Neuronal stem cell (in vitro differentiated cells): ENCODE results near the gene CHD5.
A peak's percentile ranks its signal among the peaks of the same experiment; 100 is the strongest.

ENCODE experiments used
- DNase-seq: peaks from one replicate; pipeline ENCODE4 v3.0.0-alpha.2; 2013; ENCODE audit warnings: low spot score
- H2AFZ ChIP-seq: one replicate; pipeline ENCODE4 v1.6.1; 2013; ENCODE audit warnings: mild to moderate bottlenecking, low read length, inconsistent platforms
- H2AK5ac ChIP-seq: 2 replicates; pipeline ENCODE4 v1.6.1; 2013; ENCODE audit warnings: low read depth, mild to moderate bottlenecking, inconsistent platforms, low read length, moderate library complexity, mixed read lengths
- H2BK120ac ChIP-seq: 2 replicates; pipeline ENCODE4 v1.6.1; 2013; ENCODE audit warnings: low read depth, mild to moderate bottlenecking, inconsistent platforms, low read length, moderate library complexity, mixed read lengths
- H2BK12ac ChIP-seq: one replicate; pipeline ENCODE4 v1.6.1; 2013; ENCODE audit warnings: low read length, inconsistent platforms
- H2BK15ac ChIP-seq: 2 replicates; pipeline ENCODE4 v1.6.1; 2013; ENCODE audit warnings: mild to moderate bottlenecking, low read length, inconsistent platforms, mixed read lengths
- H2BK5ac ChIP-seq: one replicate; pipeline ENCODE4 v1.6.1; 2013; ENCODE audit warnings: inconsistent platforms, mild to moderate bottlenecking, low read length, moderate library complexity
- H3K14ac ChIP-seq: one replicate; pipeline ENCODE4 v1.6.1; 2013; ENCODE audit warnings: low read length, inconsistent platforms
- H3K18ac ChIP-seq: 2 replicates; pipeline ENCODE4 v1.6.1; 2013; ENCODE audit warnings: low read length, inconsistent platforms
- H3K23ac ChIP-seq: 2 replicates; pipeline ENCODE4 v1.6.1; 2013; ENCODE audit warnings: low read depth, mild to moderate bottlenecking, mixed read lengths, low read length, inconsistent platforms; ENCODE audit not compliant: poor library complexity
- H3K27ac ChIP-seq: replicated peaks from 3 replicates; pipeline ENCODE4 v1.5.1; 2013; ENCODE audit warnings: low read length, inconsistent platforms
- H3K27me3 ChIP-seq, 3 experiments: 2 replicates each; pipeline ENCODE4 v1.6.1; 2013; ENCODE audit warnings: low read length in 3 of 3, mild to moderate bottlenecking in 2 of 3, inconsistent platforms in 1 of 3, low read depth in 1 of 3, mixed read lengths in 1 of 3, moderate library complexity in 1 of 3; ENCODE audit not compliant: control insufficient read depth in 3 of 3, insufficient read depth in 3 of 3
- H3K36me3 ChIP-seq, 2 donors: replicated peaks in 1 of 2; 2 replicates each; pipeline ENCODE4 v1.6.1; 2013; ENCODE audit warnings: low read length in 2 of 2; ENCODE audit not compliant: control insufficient read depth in 2 of 2, insufficient read depth in 2 of 2
- H3K4ac ChIP-seq: 2 replicates; pipeline ENCODE4 v1.6.1; 2013; ENCODE audit warnings: inconsistent platforms, mild to moderate bottlenecking, low read length, moderate library complexity
- H3K4me1 ChIP-seq, 2 donors: 1 replicate in 1 of 2; 2 replicates in 1 of 2; pipeline ENCODE4 v1.6.1; 2013; ENCODE audit warnings: low read length in 2 of 2, low read depth in 1 of 2; ENCODE audit not compliant: control insufficient read depth in 2 of 2, insufficient read depth in 1 of 2
- H3K4me2 ChIP-seq: one replicate; pipeline ENCODE4 v1.6.1; 2013; ENCODE audit warnings: mild to moderate bottlenecking, low read length, inconsistent platforms; ENCODE audit not compliant: insufficient read depth, poor library complexity, severe bottlenecking
- H3K4me3 ChIP-seq, 2 donors: 2 replicates each; pipeline ENCODE4 v1.5.1; 2013; ENCODE audit warnings: low read length in 2 of 2, mild to moderate bottlenecking in 2 of 2, inconsistent platforms in 1 of 2, moderate library complexity in 1 of 2
- H3K79me1 ChIP-seq: one replicate; pipeline ENCODE4 v1.6.1; 2013; ENCODE audit warnings: low read depth, mild to moderate bottlenecking, inconsistent platforms, low read length, moderate library complexity
- H3K9ac ChIP-seq: one replicate; pipeline ENCODE4 v1.6.1; 2013; ENCODE audit warnings: mild to moderate bottlenecking, low read depth, low read length, inconsistent platforms; ENCODE audit not compliant: poor library complexity
- H3K9me3 ChIP-seq, 2 donors: replicated peaks in 1 of 2; 2 replicates each; pipeline versions ENCODE3 to v1.6.1; 2013; ENCODE audit warnings: low read length in 2 of 2, mild to moderate bottlenecking in 2 of 2, inconsistent platforms in 1 of 2, low read depth in 1 of 2, mixed read lengths in 1 of 2, moderate library complexity in 1 of 2; ENCODE audit not compliant: control insufficient read depth in 2 of 2, insufficient read depth in 1 of 2
- H4K8ac ChIP-seq: one replicate; pipeline ENCODE4 v1.6.1; 2013; ENCODE audit warnings: low read depth, mild to moderate bottlenecking, inconsistent platforms, low read length, moderate library complexity
- H4K91ac ChIP-seq: one replicate; pipeline ENCODE4 v1.6.1; 2013; ENCODE audit warnings: low read length, low read depth, mild to moderate bottlenecking, inconsistent platforms; ENCODE audit not compliant: poor library complexity
- WGBS, 2 donors: extraction: QIAGEN DNeasy Blood & Tissue Kit; methylation state at CpG; one replicate each; pipeline ENCODE4 v1.1.7; 2013; ENCODE audit warnings: missing lambda C conversion rate in 2 of 2, mixed read lengths in 1 of 2; ENCODE audit not compliant: insufficient read length in 2 of 2, insufficient replicate concordance in 1 of 2; ENCODE audit errors: extremely low coverage in 2 of 2; 5-methylcytosine and 5-hydroxymethylcytosine counted together

CHD5 gene

GRCh38 chr1:6073480-6074053 is 106.6 kb downstream of the CHD5 start:
- Histone ChIP-seq H3K23ac (no peak overlapping the region), H3K14ac (no peak overlapping the region), H2BK15ac (no peak overlapping the region), H3K4me1 (peaks cover 0 to 6% of the 10 kb centered on the region in 2 donors), H3K4me3 (peak overlapping the region in 1 of 2 donors; percentile 30), H2BK5ac (peak overlapping the region; percentile 84), H2AK5ac (peak overlapping the region; percentile 41), H4K8ac (no peak overlapping the region), H3K36me3 (no peaks in the 10 kb centered on the region), H3K4me2 (no peak overlapping the region), H3K27me3 (peaks cover 0 to 28% (median 0%) of the 10 kb centered on the region in 3 experiments), H3K9ac (no peak overlapping the region), H3K9me3 (no peaks in the 10 kb centered on the region), H2AFZ (no peak overlapping the region), H2BK12ac (no peak overlapping the region), H4K91ac (no peak overlapping the region), H3K79me1 (no peaks in the 10 kb centered on the region), H3K18ac (peak overlapping the region; percentile 60), H3K4ac (no peak overlapping the region), H2BK120ac (no peak overlapping the region), H3K27ac (no peak overlapping the region)
- no CpG with 5 or more reads among the region's 15 CpGs for WGBS, 2 donors
- DNase-seq, result no peak

DNA sequence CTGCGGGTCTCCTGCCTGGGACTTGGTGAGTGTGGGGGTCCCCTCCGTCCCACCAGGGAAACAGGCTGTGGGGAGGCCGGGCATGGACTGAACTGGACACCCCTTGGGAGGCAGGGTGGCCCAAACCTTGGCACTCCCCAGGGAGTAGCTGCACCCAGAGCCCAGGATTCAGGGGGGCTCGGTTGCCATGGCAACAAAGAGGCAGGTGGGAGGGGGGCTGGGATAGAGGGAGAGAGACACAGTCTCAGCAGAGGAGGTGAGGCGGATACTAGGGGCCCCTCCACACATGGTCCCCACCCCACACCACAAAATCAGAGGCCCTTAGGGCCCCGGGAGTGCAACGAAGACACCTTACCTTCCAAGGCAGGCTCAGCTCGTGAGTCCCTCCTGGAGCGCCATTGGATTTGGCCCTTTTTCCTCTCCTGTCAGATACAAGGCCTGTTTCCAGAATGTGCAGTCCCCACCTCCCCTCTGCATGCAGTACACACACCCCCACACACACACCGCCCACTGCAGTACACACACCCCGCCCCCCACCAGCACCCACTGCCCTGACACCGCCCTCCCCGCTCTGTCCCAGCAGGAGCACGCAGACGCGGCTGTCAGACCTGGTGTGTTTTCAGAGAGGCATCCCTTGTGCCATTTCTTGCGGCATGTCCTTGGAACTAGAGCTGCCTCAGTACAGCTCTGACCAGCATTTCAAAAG is 107.2 kb downstream of the CHD5 start:
- Histone ChIP-seq H2AFZ (no peak overlapping the region), H3K14ac (peak overlapping the region; percentile 1), H2BK120ac (no peak overlapping the region), H4K8ac (peak overlapping the region; percentile 9), H3K36me3 (no peaks in the 10 kb centered on the region), H3K4ac (no peak overlapping the region), H3K4me3 (no peak overlapping the region), H2AK5ac (peak overlapping the region; percentile 41), H3K23ac (no peak overlapping the region), H3K9me3 (no peaks in the 10 kb centered on the region), H3K4me1 (peaks cover 0 to 6% of the 10 kb centered on the region in 2 donors), H3K79me1 (no peaks in the 10 kb centered on the region), H3K27me3 (peaks cover 0 to 31% (median 0%) of the 10 kb centered on the region in 3 experiments), H3K9ac (peak overlapping the region; percentile 34), H2BK12ac (no peak overlapping the region), H3K4me2 (no peak overlapping the region), H2BK5ac (peak overlapping the region; percentile 84), H3K27ac (no peak overlapping the region), H2BK15ac (peak overlapping the region; percentile 9), H3K18ac (peak overlapping the region; percentile 60), H4K91ac (no peak overlapping the region)
- no CpG with 5 or more reads among the region's 17 CpGs for WGBS, 2 donors
- DNase-seq, result no peak

GRCh38 chr1:6071219-6071618 is 108.9 kb downstream of the CHD5 start:
- peak overlapping the region; percentile 63 for H2BK12ac ChIP-seq
- no CpG with 5 or more reads among the region's 13 CpGs for WGBS, 2 donors
- peak overlapping the region; percentile 46 for H3K23ac ChIP-seq
- H3K4me3 ChIP-seq, result no peak overlapping the region
- H3K14ac ChIP-seq, result peak overlapping the region; percentile 47
- peak overlapping the region; percentile 90 for H2BK15ac ChIP-seq
- H3K79me1 ChIP-seq, result no peaks in the 10 kb centered on the region
- H3K36me3 ChIP-seq, result no peaks in the 10 kb centered on the region
- no peak overlapping the region for H2AFZ ChIP-seq
- H3K18ac ChIP-seq, result peak overlapping the region; percentile 3
- peak overlapping the region; percentile 43 for H3K4ac ChIP-seq
- no peak overlapping the region for H3K9ac ChIP-seq
- H2AK5ac ChIP-seq, result peak overlapping the region; percentile 72
- H3K27me3 ChIP-seq, result peaks cover 0 to 35% (median 0%) of the 10 kb centered on the region in 3 experiments
- H2BK5ac ChIP-seq, result peak overlapping the region; percentile 15
- H4K91ac ChIP-seq, result no peak overlapping the region
- H3K9me3 ChIP-seq, result no peaks in the 10 kb centered on the region
- no peak overlapping the region for H4K8ac ChIP-seq
- H3K4me1 ChIP-seq, result peaks cover 0 to 6% of the 10 kb centered on the region in 2 donors
- H3K4me2 ChIP-seq, result no peak overlapping the region
- no peak overlapping the region for H3K27ac ChIP-seq
- no peak overlapping the region for H2BK120ac ChIP-seq
- DNase-seq, result no peak

- Histone ChIP-seq H3K23ac (no peak overlapping the region), H3K4me2 (no peak overlapping the region), H2AFZ (no peak overlapping the region), H3K18ac (no peak overlapping the region), H3K27me3 (peaks cover 0 to 38% (median 0%) of the 10 kb centered on the region in 3 experiments), H4K8ac (no peak overlapping the region), H3K4me1 (peaks cover 0 to 6% of the 10 kb centered on the region in 2 donors), H3K9ac (no peak overlapping the region), H2BK12ac (no peak overlapping the region), H2BK120ac (no peak overlapping the region), H4K91ac (no peak overlapping the region), H2AK5ac (no peak overlapping the region), H3K4ac (no peak overlapping the region), H2BK15ac (no peak overlapping the region), H3K27ac (no peak overlapping the region), H3K9me3 (no peaks in the 10 kb centered on the region), H2BK5ac (no peak overlapping the region), H3K36me3 (no peaks in the 10 kb centered on the region), H3K14ac (no peak overlapping the region), H3K4me3 (no peak overlapping the region), H3K79me1 (no peaks in the 10 kb centered on the region)
- DNase-seq, result no peak
- no CpG with 5 or more reads among the region's 9 CpGs for WGBS, 2 donors
Measured at GRCh38 chr1:6070450-6070974, 109.6 kb downstream of the CHD5 start.
